Measurements from ENCODE around the gene ZNF197. TPM values are rescaled to one million over a fixed set of nuclear protein-coding genes. Genes with fewer than 3 reads are reported as not detected.

The ZNF197 gene
- total and polyA plus RNA-seq, 2 of the 13 experiments (the other 11 are each of a cell fraction or from before 2014, with no cell fraction given): 1.8 to 6.8 TPM

GRCh38 chr3:44666346-44666745 lies 41.5 kb downstream of the ZNF197 start:
- no peaks in the 10 kb centered on the region for H3K36me3 ChIP-seq (replicated peaks in 1 of 2; ENCODE audit: control insufficient read depth in 1 of 2, insufficient read depth in 2 of 2, low read length in 2 of 2)
- no peaks in the 10 kb centered on the region for H4K20me1 ChIP-seq (ENCODE audit: insufficient read depth, low read length)
- DNase-seq (ENCODE audit: low spot score): no peak
- FAIRE-seq: no peak
- no peaks in the 10 kb centered on the region for H3K79me2 ChIP-seq (ENCODE audit: insufficient read depth, low read length)
- CTCF ChIA-PET (ENCODE audit: low intra/inter-chr PET ratio, low total read pairs): no interaction called here
- H3K27ac ChIP-seq (ENCODE audit: extremely low read length, insufficient read depth, low read length): no peak overlapping the region
- intact Hi-C loops (cut with micrococcal nuclease; ENCODE audit: unreplicated experiment) (no loop called here), in situ Hi-C loops (cut with HindIII; ENCODE audit: extremely low pct_ligation_motif_present, low pct_unique_long_range_greater_than_20kb) (no loop called here)
- no peak overlapping the region for H3K9ac ChIP-seq (ENCODE audit: insufficient read depth, low read depth, low read length)
- no peak for ATAC-seq
- no peak for TF ChIP-seq AFF4 (CRISPR knock-in tag; IDR thresholded peaks at IDR 0.05)
- no peak for TF ChIP-seq ZFP82 (CRISPR knock-in tag; IDR thresholded peaks at IDR 0.05; ENCODE audit: borderline replicate concordance)
- TF ChIP-seq NFRKB (IDR thresholded peaks at IDR 0.05): no peak
- no peaks in the 10 kb centered on the region; a peak in 2 of 5 replicates for H3K27me3 ChIP-seq (ENCODE audit: control insufficient read depth in 1 of 2, insufficient read depth in 2 of 2, low read length in 2 of 2)
- H3K9me3 ChIP-seq (ENCODE audit: low read length): no peaks in the 10 kb centered on the region
- no peak overlapping the region for H2AFZ ChIP-seq (ENCODE audit: low read length)
- H3K4me2 ChIP-seq (ENCODE audit: low read depth, low read length): no peak overlapping the region
- H3K4me3 ChIP-seq (replicated peaks in 1 of 3; ENCODE audit: insufficient read depth in 1 of 3, low read depth in 2 of 3, low read length in 3 of 3): no peak overlapping the region
- POLR2A ChIA-PET: no interaction called here
- BruUV-seq (replicated peaks): no TSS peak
- WGBS (ENCODE audit: low lambda C conversion rate): 20% methylated on average over 4 of the region's 4 CpGs
- H3K4me1 ChIP-seq (ENCODE audit: insufficient read depth, low read length): no peaks in the 10 kb centered on the region

GRCh38 chr3:44669760-44670159 lies 44.9 kb downstream of the ZNF197 start:
- no peak overlapping the region for H3K4me3 ChIP-seq (replicated peaks in 1 of 3; ENCODE audit: insufficient read depth in 1 of 3, low read depth in 2 of 3, low read length in 3 of 3)
- no peaks in the 10 kb centered on the region for H4K20me1 ChIP-seq (ENCODE audit: insufficient read depth, low read length)
- no peaks in the 10 kb centered on the region for H3K36me3 ChIP-seq (replicated peaks in 1 of 2; ENCODE audit: control insufficient read depth in 1 of 2, insufficient read depth in 2 of 2, low read length in 2 of 2)
- H2AFZ ChIP-seq (ENCODE audit: low read length): no peak overlapping the region
- WGBS (ENCODE audit: low lambda C conversion rate): 25% methylated on average over 6 of the region's 6 CpGs
- no peaks in the 10 kb centered on the region for H3K79me2 ChIP-seq (ENCODE audit: insufficient read depth, low read length)
- no peaks in the 10 kb centered on the region; a peak in 2 of 5 replicates for H3K27me3 ChIP-seq (ENCODE audit: control insufficient read depth in 1 of 2, insufficient read depth in 2 of 2, low read length in 2 of 2)
- CTCF ChIA-PET (ENCODE audit: low intra/inter-chr PET ratio, low total read pairs): no interaction called here
- FAIRE-seq: no peak
- no peaks in the 10 kb centered on the region for H3K9me3 ChIP-seq (ENCODE audit: low read length)
- no peak overlapping the region for H3K4me2 ChIP-seq (ENCODE audit: low read depth, low read length)
- BruUV-seq (replicated peaks): no TSS peak
- intact Hi-C loops (cut with micrococcal nuclease; ENCODE audit: unreplicated experiment) (no loop called here), in situ Hi-C loops (cut with HindIII; ENCODE audit: extremely low pct_ligation_motif_present, low pct_unique_long_range_greater_than_20kb) (no loop called here)
- H3K9ac ChIP-seq (ENCODE audit: insufficient read depth, low read depth, low read length): no peak overlapping the region
- no peaks in the 10 kb centered on the region for H3K4me1 ChIP-seq (ENCODE audit: insufficient read depth, low read length)
- no peak for DNase-seq (ENCODE audit: low spot score)
- POLR2A ChIA-PET: no interaction called here
- H3K27ac ChIP-seq (ENCODE audit: extremely low read length, insufficient read depth, low read length): no peak overlapping the region
- ATAC-seq: no peak
- no peak for TF ChIP-seq BCLAF1 (IDR thresholded peaks at IDR 0.05)
- no peak for TF ChIP-seq AFF4 (CRISPR knock-in tag; IDR thresholded peaks at IDR 0.05)
- TF ChIP-seq MED13 (CRISPR knock-in tag; IDR thresholded peaks at IDR 0.05): no peak
- no peak for TF ChIP-seq POLR2G (IDR thresholded peaks at IDR 0.05; ENCODE audit: low read depth, low read length)
- no peak for TF ChIP-seq FOSL2 (CRISPR knock-in tag; IDR thresholded peaks at IDR 0.05)
- no peak for TF ChIP-seq SPEN (CRISPR knock-in tag; IDR thresholded peaks at IDR 0.05; ENCODE audit: low read depth)
